OCI-LY7 (cell line): ENCODE data around the gene NEO1.

Experiments
- EZH2phosphoT487 ChIP-seq: fragments of 200-600 bp; sonication (generic); IDR thresholded peaks from 2 replicates; pipeline ENCODE4 v1.6.1; 2018; ENCODE audit warnings: low read depth, borderline replicate concordance, mild to moderate bottlenecking, mixed run types, antibody characterized with exemption, low read length, moderate library complexity, mixed read lengths
- TF ChIP-seq, protein P1 (sequence below): fragments of 200-600 bp; sonication (generic); conservative IDR thresholded peaks from 2 replicates; pipeline ENCODE4 v1.5.1; 2014; ENCODE audit warnings: mild to moderate bottlenecking, antibody characterized with exemption, low read length, moderate library complexity, mixed read lengths

DNA sequence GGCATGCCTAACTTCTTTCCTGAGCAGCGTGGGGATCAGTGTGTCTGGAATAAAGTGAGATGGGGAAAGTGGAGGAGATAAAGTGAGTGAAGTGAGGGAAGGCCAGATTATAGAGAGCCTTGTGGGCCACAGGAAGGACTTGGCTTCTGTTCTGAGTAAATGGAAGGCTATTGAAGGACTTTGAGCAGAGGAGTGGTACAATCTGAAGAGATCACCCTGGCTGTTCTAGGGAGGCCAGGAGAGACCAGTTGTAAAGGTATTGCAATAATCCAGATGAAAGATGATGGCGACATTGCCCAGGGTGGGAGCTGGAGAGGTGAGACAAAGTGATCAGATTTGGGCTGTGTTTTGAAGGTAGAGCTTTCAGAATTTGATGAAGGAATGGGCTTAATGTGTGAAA lies 46.8 kb upstream of the NEO1 start:
- no peak for TF ChIP-seq EZH2phosphoT487
- TF ChIP-seq, protein P1, sequence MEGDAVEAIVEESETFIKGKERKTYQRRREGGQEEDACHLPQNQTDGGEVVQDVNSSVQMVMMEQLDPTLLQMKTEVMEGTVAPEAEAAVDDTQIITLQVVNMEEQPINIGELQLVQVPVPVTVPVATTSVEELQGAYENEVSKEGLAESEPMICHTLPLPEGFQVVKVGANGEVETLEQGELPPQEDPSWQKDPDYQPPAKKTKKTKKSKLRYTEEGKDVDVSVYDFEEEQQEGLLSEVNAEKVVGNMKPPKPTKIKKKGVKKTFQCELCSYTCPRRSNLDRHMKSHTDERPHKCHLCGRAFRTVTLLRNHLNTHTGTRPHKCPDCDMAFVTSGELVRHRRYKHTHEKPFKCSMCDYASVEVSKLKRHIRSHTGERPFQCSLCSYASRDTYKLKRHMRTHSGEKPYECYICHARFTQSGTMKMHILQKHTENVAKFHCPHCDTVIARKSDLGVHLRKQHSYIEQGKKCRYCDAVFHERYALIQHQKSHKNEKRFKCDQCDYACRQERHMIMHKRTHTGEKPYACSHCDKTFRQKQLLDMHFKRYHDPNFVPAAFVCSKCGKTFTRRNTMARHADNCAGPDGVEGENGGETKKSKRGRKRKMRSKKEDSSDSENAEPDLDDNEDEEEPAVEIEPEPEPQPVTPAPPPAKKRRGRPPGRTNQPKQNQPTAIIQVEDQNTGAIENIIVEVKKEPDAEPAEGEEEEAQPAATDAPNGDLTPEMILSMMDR, result no peak
